Retinal pigment epithelial cell (primary cell): ENCODE results near the gene TSPAN4.

Experiments used
- DNase-seq: peaks from one replicate; pipeline ENCODE4 v3.0.0-alpha.2; 2010; ENCODE audit warnings: low read depth
- H3K4me3 ChIP-seq: 2 replicates; pipeline ENCODE4 v1.5.1; 2011; ENCODE audit warnings: mild to moderate bottlenecking, low read length, control low read depth, moderate library complexity
- TF ChIP-seq, protein P1 (sequence below): conservative IDR thresholded peaks from 2 replicates; pipeline ENCODE4 v1.5.1; 2011; ENCODE audit warnings: low read depth, low read length, control low read depth, inconsistent platforms

The TSPAN4 gene

DNA sequence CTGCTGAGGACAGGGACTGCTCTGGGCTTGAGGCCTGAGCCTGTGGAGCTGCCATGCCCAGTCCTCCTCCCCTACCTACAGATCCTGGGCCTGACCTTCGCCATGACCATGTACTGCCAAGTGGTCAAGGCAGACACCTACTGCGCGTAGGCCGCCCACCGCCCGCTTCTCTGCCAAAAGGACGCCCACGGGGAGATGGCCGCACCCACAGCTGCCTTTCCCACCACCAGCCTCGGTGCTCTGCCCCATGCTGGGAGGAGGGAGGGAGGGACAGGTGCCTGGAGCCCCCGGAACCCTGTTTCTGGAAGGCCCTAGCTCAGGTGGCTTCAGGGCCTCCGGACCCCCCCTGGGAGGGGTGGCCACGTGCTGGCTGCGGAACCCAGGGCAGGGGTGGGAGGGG is 23.8 kb downstream of the TSPAN4 start:
- H3K4me3 ChIP-seq: no peak overlapping the region
- TF ChIP-seq, protein P1, sequence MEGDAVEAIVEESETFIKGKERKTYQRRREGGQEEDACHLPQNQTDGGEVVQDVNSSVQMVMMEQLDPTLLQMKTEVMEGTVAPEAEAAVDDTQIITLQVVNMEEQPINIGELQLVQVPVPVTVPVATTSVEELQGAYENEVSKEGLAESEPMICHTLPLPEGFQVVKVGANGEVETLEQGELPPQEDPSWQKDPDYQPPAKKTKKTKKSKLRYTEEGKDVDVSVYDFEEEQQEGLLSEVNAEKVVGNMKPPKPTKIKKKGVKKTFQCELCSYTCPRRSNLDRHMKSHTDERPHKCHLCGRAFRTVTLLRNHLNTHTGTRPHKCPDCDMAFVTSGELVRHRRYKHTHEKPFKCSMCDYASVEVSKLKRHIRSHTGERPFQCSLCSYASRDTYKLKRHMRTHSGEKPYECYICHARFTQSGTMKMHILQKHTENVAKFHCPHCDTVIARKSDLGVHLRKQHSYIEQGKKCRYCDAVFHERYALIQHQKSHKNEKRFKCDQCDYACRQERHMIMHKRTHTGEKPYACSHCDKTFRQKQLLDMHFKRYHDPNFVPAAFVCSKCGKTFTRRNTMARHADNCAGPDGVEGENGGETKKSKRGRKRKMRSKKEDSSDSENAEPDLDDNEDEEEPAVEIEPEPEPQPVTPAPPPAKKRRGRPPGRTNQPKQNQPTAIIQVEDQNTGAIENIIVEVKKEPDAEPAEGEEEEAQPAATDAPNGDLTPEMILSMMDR: no peak
- no peak for DNase-seq

DNA sequence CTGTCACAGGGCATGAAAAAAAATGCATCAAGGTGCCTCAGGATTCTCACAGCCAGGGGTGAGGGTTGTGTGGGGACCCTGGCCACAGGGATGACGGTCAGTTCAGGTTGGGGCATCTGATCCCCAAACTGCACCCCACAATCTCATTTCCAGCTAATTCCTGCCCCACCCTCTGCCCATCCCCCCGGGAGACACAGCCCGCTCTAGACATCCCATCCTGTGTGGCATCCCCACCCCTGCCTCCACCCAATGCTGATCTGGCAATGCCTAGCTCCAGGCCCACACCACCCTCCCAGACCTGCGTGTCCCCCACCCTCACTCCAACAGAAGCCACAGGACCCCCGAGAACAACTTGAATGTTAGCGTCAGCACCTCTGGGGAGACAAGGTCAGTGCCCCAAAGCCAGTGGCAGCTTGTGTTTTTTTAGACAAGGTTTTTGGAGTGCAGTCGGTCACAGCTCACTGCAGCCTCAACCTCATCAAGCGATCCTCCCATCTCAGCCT is 25.3 kb downstream of the TSPAN4 start:
- TF ChIP-seq, protein P1: no peak

DNA sequence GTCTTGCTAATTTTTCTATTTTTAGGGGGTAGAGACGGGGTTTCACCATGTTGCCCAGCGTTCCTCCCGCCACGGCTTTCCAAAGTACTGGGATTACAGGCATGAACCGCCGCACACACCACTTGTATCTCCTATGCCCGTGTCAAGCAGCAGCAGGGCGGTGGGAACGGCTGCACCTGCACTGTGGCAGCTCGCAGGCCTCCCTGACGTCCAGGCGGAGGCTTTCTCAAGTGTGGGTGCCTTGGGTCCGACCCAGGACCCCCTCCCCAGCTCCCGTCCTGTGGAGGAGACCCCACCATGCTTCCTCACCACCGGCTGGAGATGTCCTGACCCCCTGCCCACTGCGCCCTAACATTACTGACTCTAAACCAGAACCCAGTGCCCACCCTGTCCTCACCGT is 25.7 kb downstream of the TSPAN4 start:
- TF ChIP-seq, protein P1: no peak
- no peak overlapping the region for H3K4me3 ChIP-seq

More for the DNA sequence above, 25.3 kb downstream of the TSPAN4 start:
- no peak for DNase-seq
- no peak overlapping the region for H3K4me3 ChIP-seq

DNA sequence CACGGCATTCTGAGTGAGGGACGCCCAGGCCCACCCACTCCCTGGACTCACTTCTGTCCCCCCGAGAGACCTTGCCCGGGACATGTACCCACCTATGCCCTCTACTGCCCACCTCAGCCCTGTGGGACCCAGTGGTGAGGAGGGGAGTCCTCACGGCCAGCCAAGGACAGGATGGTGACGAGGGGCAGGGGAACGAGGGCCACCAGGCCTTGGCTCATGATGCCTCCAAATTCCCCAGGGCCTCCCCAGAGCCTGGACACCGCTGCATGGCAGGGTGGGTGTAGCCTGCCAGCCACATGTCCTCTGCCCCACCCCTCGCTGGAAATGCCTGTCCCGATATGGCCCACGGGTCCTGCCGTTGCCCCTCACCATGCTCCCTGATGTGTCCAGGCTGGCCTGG is 26.1 kb downstream of the TSPAN4 start:
- TF ChIP-seq, protein P1: no peak
- H3K4me3 ChIP-seq: no peak overlapping the region

More for the DNA sequence above, 25.7 kb downstream of the TSPAN4 start:
- DNase-seq: no peak

DNA sequence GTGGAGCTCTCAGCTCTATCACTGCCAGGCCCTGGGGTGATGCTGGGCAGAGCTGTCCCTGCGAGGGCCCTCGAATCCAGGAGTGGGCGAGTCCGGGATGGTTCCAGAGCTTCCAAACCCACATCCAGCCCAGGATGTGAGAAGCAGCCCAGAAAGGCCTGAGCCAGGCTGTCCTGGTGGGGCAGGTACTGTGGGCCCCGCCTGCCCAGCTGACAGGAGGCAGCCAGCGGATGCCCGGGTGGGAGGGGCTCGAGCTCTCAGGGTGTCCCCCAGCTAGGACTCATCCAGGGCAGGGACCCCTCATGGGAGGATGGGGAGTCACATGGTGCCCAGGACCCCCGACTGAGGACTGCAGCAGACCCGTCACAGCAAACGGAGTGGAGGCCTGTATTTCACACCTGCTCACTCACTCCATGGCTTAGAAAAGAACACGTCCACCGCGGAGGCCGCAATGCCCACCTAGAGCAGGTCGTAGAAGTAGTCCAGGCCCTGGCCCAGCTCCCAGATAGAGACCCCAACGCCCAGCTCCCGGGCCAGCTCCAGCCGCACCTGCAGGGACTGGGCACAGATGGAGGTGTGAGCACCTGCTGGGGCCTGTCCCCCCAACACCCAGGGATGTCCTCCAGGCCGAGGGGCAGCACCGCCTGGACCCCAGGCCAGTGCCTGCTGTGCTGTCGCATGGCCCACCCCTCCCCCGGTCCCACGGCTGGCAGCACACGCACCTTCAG is 26.9 kb downstream of the TSPAN4 start:
- DNase-seq: no peak
- H3K4me3 ChIP-seq: no peak overlapping the region
- TF ChIP-seq, protein P1: no peak

More for the DNA sequence above, 26.1 kb downstream of the TSPAN4 start:
- no peak for DNase-seq

DNA sequence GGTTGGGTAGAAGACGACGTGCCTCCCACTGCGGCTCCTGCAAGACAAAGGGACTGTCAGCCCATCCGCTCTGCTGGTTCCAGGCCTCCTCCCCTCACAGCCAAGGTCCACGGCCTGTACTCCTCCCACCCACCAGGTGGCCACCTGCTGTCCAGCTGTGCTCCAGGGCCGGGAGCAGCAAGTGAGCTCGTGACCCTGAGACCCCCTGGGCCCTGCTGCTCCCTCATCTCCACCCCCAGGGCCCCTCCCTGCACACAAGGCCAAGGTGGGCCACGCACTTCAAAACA is 27.4 kb downstream of the TSPAN4 start:
- DNase-seq: no peak
- H3K4me3 ChIP-seq: no peak overlapping the region
- TF ChIP-seq, protein P1: peak; percentile 38

DNA sequence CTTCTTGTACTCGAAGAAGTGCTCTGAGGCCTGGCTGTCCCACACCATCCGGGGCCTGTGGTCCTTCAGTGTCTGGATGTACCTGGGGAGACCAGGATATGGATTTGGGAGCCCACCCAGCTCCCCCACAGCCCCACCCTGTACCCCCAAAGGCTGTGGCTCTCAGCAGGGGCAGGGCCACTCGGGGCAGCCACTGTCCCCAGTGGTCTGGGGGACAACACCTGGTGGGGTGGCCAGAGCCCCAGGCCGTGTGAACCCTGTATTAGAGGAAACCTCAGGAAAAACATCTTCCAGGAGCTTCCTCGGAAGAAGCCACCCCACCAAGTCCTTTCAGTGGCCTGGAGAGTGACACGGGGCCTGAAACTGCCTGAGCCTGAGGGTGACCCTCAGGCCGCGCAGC is 27.8 kb downstream of the TSPAN4 start:
- no peak for DNase-seq
- TF ChIP-seq, protein P1: no peak
- no peak overlapping the region for H3K4me3 ChIP-seq
